Measurements from ENCODE around the gene ACBD4.
A peak's percentile ranks its signal among the peaks of the same experiment; 100 is the strongest.
"Not testable (repeated sequence)": the region's sequence is repeated elsewhere in the genome, so short reads cannot be mapped to it uniquely, and the experiment has no call there.

ACBD4 gene

GRCh38 chr17:45121055-45121454 lies 14.4 kb upstream of the ACBD4 start:
- DNase-seq: no peak

- no peak for DNase-seq
Measured at GRCh38 chr17:45123076-45123770, 12.3 kb upstream of the ACBD4 start.

GRCh38 chr17:45123930-45124796 lies 11.3 kb upstream of the ACBD4 start:
- peak; percentile 35 for DNase-seq

GRCh38 chr17:45124797-45125122 lies 10.7 kb upstream of the ACBD4 start:
- not testable (repeated sequence) for DNase-seq

- no peak for DNase-seq
Measured at GRCh38 chr17:45125509-45125908, 10.0 kb upstream of the ACBD4 start.

GRCh38 chr17:45127207-45127547 lies 8.3 kb upstream of the ACBD4 start:
- DNase-seq: no peak

GRCh38 chr17:45127548-45128300 lies 7.8 kb upstream of the ACBD4 start:
- DNase-seq: no peak

GRCh38 chr17:45128331-45128730 lies 7.2 kb upstream of the ACBD4 start:
- no peak for DNase-seq

GRCh38 chr17:45128989-45129388 lies 6.5 kb upstream of the ACBD4 start:
- DNase-seq: no peak

- DNase-seq: no peak
Measured at GRCh38 chr17:45129426-45129939, 6.0 kb upstream of the ACBD4 start.

GRCh38 chr17:45129940-45130680 lies 5.4 kb upstream of the ACBD4 start:
- no peak for DNase-seq

GRCh38 chr17:45130681-45131615 lies 4.5 kb upstream of the ACBD4 start:
- DNase-seq: no peak

- DNase-seq: peak; percentile 46
Measured at GRCh38 chr17:45131616-45132319, 3.7 kb upstream of the ACBD4 start.

- no peak for DNase-seq
Measured at GRCh38 chr17:45132320-45132571, 3.2 kb upstream of the ACBD4 start, which contains the start of gene PLCD3. Gene PLCD3, minus strand, starts transcription at chr17:45132515. Its CDS starts 105 bp downstream, at chr17:45132410.

GRCh38 chr17:45132572-45133463 lies 2.7 kb upstream of the ACBD4 start:
- DNase-seq: peak; percentile 68

GRCh38 chr17:45135978-45136791 lies 698 bp downstream of the ACBD4 start:
- DNase-seq: no peak

- no peak for DNase-seq
Measured at GRCh38 chr17:45136846-45137560, 1.5 kb downstream of the ACBD4 start.

- no peak for DNase-seq
Measured at GRCh38 chr17:45137561-45138305, 2.2 kb downstream of the ACBD4 start.
